ENCODE results near the gene INSIG1. TPM values are rescaled to one million over a fixed set of nuclear protein-coding genes. Genes with fewer than 3 reads are reported as not detected.
A peak's percentile ranks its signal among the peaks of the same experiment; 100 is the strongest.

The INSIG1 gene
- total RNA-seq, 1 donor from 2014 or later: 63.6 TPM

- H3K36me3 ChIP-seq: no peaks in the 10 kb centered on the region
- intact Hi-C loops (cut with DNase I): loop anchor here (10.0 kb wide), 1 partner anchor 92 kb away; no protein-coding TSS in a partner anchor
- peak overlapping the region; percentile 95 for H3K27ac ChIP-seq
- DNase-seq (ENCODE audit: extremely low spot score in 2 of 2): peak; percentile 92 to 94
- no peaks in the 10 kb centered on the region for H3K9me3 ChIP-seq
- H3K27me3 ChIP-seq: no peaks in the 10 kb centered on the region
- TF ChIP-seq POLR2AphosphoS5 (IDR thresholded peaks at IDR 0.05; ENCODE audit: insufficient read depth in 1 of 2, low read depth in 1 of 2): peak in 1 of 2 donors; percentile 72
- TF ChIP-seq POLR2A (IDR thresholded peaks at IDR 0.05): no peak
- peak in 2 of 3 experiments; percentile 20 to 62 for TF ChIP-seq CTCF (IDR thresholded peaks at IDR 0.05)
- H3K4me3 ChIP-seq: peak overlapping the region; percentile 67 to 96
- peaks cover 42% of the 10 kb centered on the region for H3K4me1 ChIP-seq
Measured at GRCh38 chr7:155296788-155297516, 726 bp upstream of the INSIG1 start.

GRCh38 chr7:155298288-155298833, 683 bp downstream of the INSIG1 start:
- intact Hi-C loops (cut with DNase I): loop anchor here (10.0 kb wide), 1 partner anchor 94 kb away; no protein-coding TSS in a partner anchor

DNA sequence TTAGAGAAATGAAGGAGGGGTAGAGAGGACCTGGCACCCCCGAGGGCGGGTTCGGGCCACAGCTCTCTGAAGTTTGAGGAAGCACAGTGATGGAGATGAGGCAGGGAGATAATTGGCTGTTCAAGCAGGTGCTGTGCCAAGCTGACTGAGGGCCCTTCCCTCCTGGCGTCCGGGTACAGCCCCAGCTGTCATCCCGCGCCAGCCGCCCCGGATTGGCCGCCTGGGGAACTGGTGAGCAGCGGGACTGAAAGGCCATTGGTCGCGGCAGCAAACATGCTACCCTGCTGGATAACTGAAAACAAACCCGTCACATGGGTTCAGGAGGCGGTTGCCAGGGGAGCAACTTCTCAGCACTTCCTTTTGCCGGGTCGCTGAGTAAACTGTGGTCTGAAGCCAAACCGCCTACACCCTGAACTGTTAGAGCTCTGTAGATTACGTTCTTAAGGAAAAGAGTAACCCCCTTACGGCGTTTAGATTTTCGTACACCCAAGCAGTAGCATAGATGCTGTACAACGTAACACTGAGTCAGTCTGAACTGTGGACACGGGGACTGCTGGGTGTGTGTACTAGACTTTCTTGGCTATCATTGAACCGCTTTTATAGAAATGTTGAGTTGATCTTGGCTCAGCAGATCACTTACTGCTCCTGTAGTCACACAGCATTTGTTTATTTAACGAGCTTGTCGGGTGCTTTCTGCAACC, 1.3 kb downstream of the INSIG1 start:
- H3K27me3 ChIP-seq: no peaks in the 10 kb centered on the region
- peak overlapping the region; percentile 67 to 96 for H3K4me3 ChIP-seq
- peak in 1 of 2 donors; percentile 98 for DNase-seq (ENCODE audit: extremely low spot score in 2 of 2)
- peak overlapping the region; percentile 95 for H3K27ac ChIP-seq
- peaks cover 42% of the 10 kb centered on the region for H3K4me1 ChIP-seq
- no peaks in the 10 kb centered on the region for H3K9me3 ChIP-seq
- H3K36me3 ChIP-seq: peaks cover 0 to 10% of the 10 kb centered on the region in 2 donors
- intact Hi-C loops (cut with DNase I): loop anchor here (10.0 kb wide), 1 partner anchor 94 kb away; no protein-coding TSS in a partner anchor
- no peak for TF ChIP-seq CTCF (IDR thresholded peaks at IDR 0.05)
- peak; percentile 85 to 97 for TF ChIP-seq POLR2AphosphoS5 (IDR thresholded peaks at IDR 0.05; ENCODE audit: insufficient read depth in 1 of 2, low read depth in 1 of 2)
- TF ChIP-seq POLR2A (IDR thresholded peaks at IDR 0.05): peak in 1 of 2 donors; percentile 22

More at GRCh38 chr7:155298288-155298833, 683 bp downstream of the INSIG1 start:
- Histone ChIP-seq H3K4me3 (peak overlapping the region; percentile 67 to 96), H3K36me3 (peaks cover 0 to 3% of the 10 kb centered on the region in 2 donors), H3K27me3 (no peaks in the 10 kb centered on the region), H3K4me1 (peaks cover 42% of the 10 kb centered on the region), H3K27ac (peak overlapping the region; percentile 95), H3K9me3 (no peaks in the 10 kb centered on the region)
- no peak for TF ChIP-seq POLR2A (IDR thresholded peaks at IDR 0.05)
- TF ChIP-seq POLR2AphosphoS5 (IDR thresholded peaks at IDR 0.05; ENCODE audit: insufficient read depth in 1 of 2, low read depth in 1 of 2): no peak
- TF ChIP-seq CTCF (IDR thresholded peaks at IDR 0.05): no peak
- DNase-seq (ENCODE audit: extremely low spot score in 2 of 2): peak; percentile 58 to 90

DNA sequence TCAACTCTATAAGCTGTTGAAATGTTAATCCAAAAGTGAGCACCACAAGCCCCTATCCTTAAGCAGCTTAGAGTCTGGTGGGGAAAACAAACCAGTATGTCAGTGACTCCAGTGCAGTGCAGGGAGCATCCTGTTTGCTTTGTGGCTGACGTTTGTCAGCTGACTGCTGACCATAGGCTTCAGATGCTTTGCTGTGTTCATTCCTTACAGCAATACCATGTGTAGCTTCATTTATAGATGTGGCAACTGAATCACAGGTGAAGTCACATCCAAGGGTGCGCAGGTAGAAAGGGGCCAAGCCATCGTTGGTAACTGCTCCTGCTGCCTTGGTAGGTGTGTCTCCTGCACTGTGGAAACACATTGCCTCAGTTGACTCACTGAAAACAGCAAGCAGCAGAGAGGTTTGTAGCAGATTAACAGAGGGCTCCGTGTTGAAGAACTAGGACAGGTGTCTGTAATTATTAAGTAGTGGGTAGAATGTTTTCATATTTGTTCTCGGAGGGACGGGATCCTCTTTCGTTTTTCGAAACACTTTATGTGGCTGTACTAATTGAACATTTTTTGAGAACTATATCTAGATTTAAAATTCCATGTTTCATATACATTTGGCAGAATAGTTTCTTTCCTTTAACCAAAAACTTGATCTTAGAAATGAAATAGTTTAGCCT, 2.0 kb downstream of the INSIG1 start:
- H3K9me3 ChIP-seq: no peaks in the 10 kb centered on the region
- no peaks in the 10 kb centered on the region for H3K27me3 ChIP-seq
- H3K36me3 ChIP-seq: peaks cover 0 to 15% of the 10 kb centered on the region in 2 donors
- TF ChIP-seq POLR2AphosphoS5 (IDR thresholded peaks at IDR 0.05; ENCODE audit: insufficient read depth in 1 of 2, low read depth in 1 of 2): no peak
- TF ChIP-seq CTCF (IDR thresholded peaks at IDR 0.05): no peak
- no peak for TF ChIP-seq POLR2A (IDR thresholded peaks at IDR 0.05)
- intact Hi-C loops (cut with DNase I): loop anchor here (10.0 kb wide), 1 partner anchor 95 kb away; no protein-coding TSS in a partner anchor
- DNase-seq (ENCODE audit: extremely low spot score in 2 of 2): peak in 1 of 2 donors; percentile 82
- peak overlapping the region; percentile 67 to 96 for H3K4me3 ChIP-seq
- peaks cover 42% of the 10 kb centered on the region for H3K4me1 ChIP-seq
- H3K27ac ChIP-seq: peak overlapping the region; percentile 95
